Suprapubic skin (tissue), 4 donors: ENCODE data around the gene CDK11A. TPM values are rescaled to one million over a fixed set of nuclear protein-coding genes. Genes with fewer than 3 reads are reported as not detected.

Experiments
- DNase-seq, 2 donors: peaks; one replicate each; pipeline ENCODE4 v3.0.0-alpha.2; 2019; ENCODE audit warnings: low spot score in 2 of 2
- H3K27ac ChIP-seq: fragments of 200-600 bp; sonication (generic); one replicate; pipeline ENCODE4 v1.5.1; 2019
- H3K27me3 ChIP-seq: fragments of 200-600 bp; sonication (generic); one replicate; pipeline ENCODE4 v1.5.1; 2019
- H3K36me3 ChIP-seq: fragments of 200-600 bp; sonication (generic); one replicate; pipeline ENCODE4 v1.5.1; 2019
- H3K4me1 ChIP-seq: fragments of 200-600 bp; sonication (generic); one replicate; pipeline ENCODE4 v1.5.1; 2019
- H3K4me3 ChIP-seq: fragments of 200-600 bp; sonication (generic); one replicate; pipeline ENCODE4 v1.5.1; 2019; ENCODE audit warnings: mild to moderate bottlenecking
- H3K9me3 ChIP-seq: fragments of 200-600 bp; sonication (generic); one replicate; pipeline ENCODE4 v1.5.1; 2019
- CTCF ChIP-seq, 2 donors: fragments of 200-600 bp in 1 of 2; fragments of 450-650 bp in 1 of 2; sonication (generic) in 1 of 2; IDR thresholded peaks; one replicate each; pipeline ENCODE4 v1.5.1; 2016 to 2019; ENCODE audit warnings: antibody characterized with exemption in 2 of 2, mild to moderate bottlenecking in 1 of 2, moderate library complexity in 1 of 2
- EP300 ChIP-seq: sonication (generic); formaldehyde crosslinking; IDR thresholded peaks from one replicate; pipeline ENCODE4 v1.6.1; 2017; ENCODE audit warnings: antibody characterized with exemption
- POLR2A ChIP-seq, 2 donors: fragments of 450-650 bp; IDR thresholded peaks; one replicate each; pipeline ENCODE4 v1.6.1; 2017; ENCODE audit warnings: antibody characterized with exemption in 2 of 2, mild to moderate bottlenecking in 2 of 2, moderate library complexity in 2 of 2
- POLR2AphosphoS5 ChIP-seq, 3 donors: sonication (generic); formaldehyde crosslinking; IDR thresholded peaks; one replicate each; pipeline ENCODE4 v1.6.1; 2017; ENCODE audit warnings: antibody characterized with exemption in 3 of 3
- WGBS: methylation state at CpG from one replicate; pipeline ENCODE4 v1.1.5; 2018; 5-methylcytosine and 5-hydroxymethylcytosine counted together
- total RNA-seq, 4 donors: library from RNA; depleted of rRNA; stranded (reverse); fragments of >200 nt; gene quantifications; one replicate each; pipeline ENCODE4 v1.1.0, GENCODE V29; 2016

The CDK11A gene
- total RNA-seq, 4 donors from 2014 or later = 23.6 to 136 (median 53.4) TPM

- WGBS = 90% methylated on average over 20 of the region's 23 CpGs
- TF ChIP-seq POLR2A (IDR thresholded peaks at IDR 0.05) = no peak
- Histone ChIP-seq H3K4me3 (no peak overlapping the region), H3K4me1 (peaks cover 4% of the 10 kb centered on the region), H3K9me3 (no peaks in the 10 kb centered on the region), H3K27ac (no peak overlapping the region), H3K36me3 (peaks cover 52% of the 10 kb centered on the region), H3K27me3 (no peaks in the 10 kb centered on the region)
- DNase-seq = no peak
Measured at GRCh38 chr1:1764876-1765470, 40.8 kb upstream of the CDK11A start.

GRCh38 chr1:1763657-1764621 lies 39.8 kb upstream of the CDK11A start:
- Histone ChIP-seq H3K9me3 (no peaks in the 10 kb centered on the region), H3K4me1 (peaks cover 9% of the 10 kb centered on the region), H3K27me3 (no peaks in the 10 kb centered on the region), H3K36me3 (peaks cover 57% of the 10 kb centered on the region), H3K27ac (peak overlapping the region; percentile 36), H3K4me3 (no peak overlapping the region)
- TF ChIP-seq EP300 (no peak), POLR2AphosphoS5 (IDR thresholded peaks at IDR 0.05) (peak in 2 of 3 donors; percentile 85 to 91)
- WGBS = 64% methylated on average over 31 of the region's 32 CpGs
- DNase-seq = no peak

GRCh38 chr1:1761504-1762376 lies 37.6 kb upstream of the CDK11A start:
- no peaks in the 10 kb centered on the region for H3K27me3 ChIP-seq
- H3K4me3 ChIP-seq = no peak overlapping the region
- DNase-seq = no peak
- H3K9me3 ChIP-seq = no peaks in the 10 kb centered on the region
- TF ChIP-seq EP300 (no peak), POLR2A (IDR thresholded peaks at IDR 0.05) (no peak), CTCF (IDR thresholded peaks at IDR 0.05) (no peak), POLR2AphosphoS5 (IDR thresholded peaks at IDR 0.05) (no peak)
- peaks cover 61% of the 10 kb centered on the region for H3K36me3 ChIP-seq
- no peak overlapping the region for H3K27ac ChIP-seq
- 95% methylated on average over 14 of the region's 23 CpGs for WGBS
- H3K4me1 ChIP-seq = peaks cover 16% of the 10 kb centered on the region

- no peak overlapping the region for H3K27ac ChIP-seq
- no peaks in the 10 kb centered on the region for H3K27me3 ChIP-seq
- WGBS = 94% methylated on average over 8 of the region's 10 CpGs
- H3K9me3 ChIP-seq = no peaks in the 10 kb centered on the region
- TF ChIP-seq EP300 (no peak), CTCF (IDR thresholded peaks at IDR 0.05) (no peak), POLR2AphosphoS5 (IDR thresholded peaks at IDR 0.05) (no peak), POLR2A (IDR thresholded peaks at IDR 0.05) (no peak)
- peaks cover 71% of the 10 kb centered on the region for H3K36me3 ChIP-seq
- no peak overlapping the region for H3K4me3 ChIP-seq
- no peak for DNase-seq
- peaks cover 16% of the 10 kb centered on the region for H3K4me1 ChIP-seq
Measured at GRCh38 chr1:1760715-1761114, 36.6 kb upstream of the CDK11A start.

- TF ChIP-seq CTCF (IDR thresholded peaks at IDR 0.05) (no peak), EP300 (no peak), POLR2AphosphoS5 (IDR thresholded peaks at IDR 0.05) (no peak), POLR2A (IDR thresholded peaks at IDR 0.05) (no peak)
- Histone ChIP-seq H3K27me3 (no peaks in the 10 kb centered on the region), H3K9me3 (no peaks in the 10 kb centered on the region), H3K27ac (no peak overlapping the region), H3K36me3 (peaks cover 76% of the 10 kb centered on the region), H3K4me3 (no peak overlapping the region), H3K4me1 (peaks cover 16% of the 10 kb centered on the region)
- WGBS = 94% methylated on average over 6 of the region's 20 CpGs
- no peak for DNase-seq
Measured at GRCh38 chr1:1760345-1760650, 36.1 kb upstream of the CDK11A start.
